ENCODE measurements around the gene TEDC2. TPM values are rescaled to one million over a fixed set of nuclear protein-coding genes. Genes with fewer than 3 reads are reported as not detected.

The TEDC2 gene
- total RNA-seq, 1 experiment from 2014 or later: 28.2 TPM

DNA sequence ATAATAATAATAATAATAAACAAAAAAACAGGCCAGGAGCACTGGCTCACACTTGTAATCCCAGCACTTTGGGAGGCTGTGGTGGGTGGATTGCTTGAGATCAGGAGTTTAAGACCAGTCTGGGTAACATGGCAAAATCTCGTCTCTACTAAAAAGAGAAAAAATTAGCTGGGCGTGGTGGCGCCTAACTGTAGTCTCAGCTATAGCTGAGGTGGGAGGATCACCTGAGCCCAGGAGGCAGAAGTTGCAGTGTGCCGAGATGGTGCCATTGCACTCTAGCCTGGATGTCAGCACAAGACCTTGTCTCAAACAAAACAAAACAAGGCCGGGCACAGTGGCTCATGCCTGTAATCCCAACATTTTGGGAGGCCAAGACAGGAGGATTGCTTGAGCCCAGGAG is 35.1 kb downstream of the TEDC2 start:
- H3K27ac Mint-ChIP-seq (ENCODE audit: unreplicated experiment): no peak overlapping the region
- no peaks in the 10 kb centered on the region for H3K9me3 Mint-ChIP-seq (ENCODE audit: low read depth, unreplicated experiment)
- intact Hi-C loops (cut with micrococcal nuclease; ENCODE audit: unreplicated experiment): no loop called here
- DNase-seq: no peak
- no peaks in the 10 kb centered on the region for H3K27me3 Mint-ChIP-seq (ENCODE audit: unreplicated experiment)
- no peaks in the 10 kb centered on the region for H3K36me3 Mint-ChIP-seq (ENCODE audit: insufficient read depth, unreplicated experiment)
- TF ChIP-seq, protein P1, sequence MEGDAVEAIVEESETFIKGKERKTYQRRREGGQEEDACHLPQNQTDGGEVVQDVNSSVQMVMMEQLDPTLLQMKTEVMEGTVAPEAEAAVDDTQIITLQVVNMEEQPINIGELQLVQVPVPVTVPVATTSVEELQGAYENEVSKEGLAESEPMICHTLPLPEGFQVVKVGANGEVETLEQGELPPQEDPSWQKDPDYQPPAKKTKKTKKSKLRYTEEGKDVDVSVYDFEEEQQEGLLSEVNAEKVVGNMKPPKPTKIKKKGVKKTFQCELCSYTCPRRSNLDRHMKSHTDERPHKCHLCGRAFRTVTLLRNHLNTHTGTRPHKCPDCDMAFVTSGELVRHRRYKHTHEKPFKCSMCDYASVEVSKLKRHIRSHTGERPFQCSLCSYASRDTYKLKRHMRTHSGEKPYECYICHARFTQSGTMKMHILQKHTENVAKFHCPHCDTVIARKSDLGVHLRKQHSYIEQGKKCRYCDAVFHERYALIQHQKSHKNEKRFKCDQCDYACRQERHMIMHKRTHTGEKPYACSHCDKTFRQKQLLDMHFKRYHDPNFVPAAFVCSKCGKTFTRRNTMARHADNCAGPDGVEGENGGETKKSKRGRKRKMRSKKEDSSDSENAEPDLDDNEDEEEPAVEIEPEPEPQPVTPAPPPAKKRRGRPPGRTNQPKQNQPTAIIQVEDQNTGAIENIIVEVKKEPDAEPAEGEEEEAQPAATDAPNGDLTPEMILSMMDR (IDR thresholded peaks at IDR 0.05; ENCODE audit: unreplicated experiment): no peak
- BruUV-seq (replicated peaks): no TSS peak
- CTCF ChIA-PET: interaction anchor here (0.7 kb wide), 1 partner anchor 109 kb away, joined by 3 read pairs; no protein-coding TSS in a partner anchor
- no peak overlapping the region for H3K4me3 Mint-ChIP-seq (ENCODE audit: low read depth, unreplicated experiment)
- H3K4me1 Mint-ChIP-seq (ENCODE audit: low read depth, unreplicated experiment): no peaks in the 10 kb centered on the region

DNA sequence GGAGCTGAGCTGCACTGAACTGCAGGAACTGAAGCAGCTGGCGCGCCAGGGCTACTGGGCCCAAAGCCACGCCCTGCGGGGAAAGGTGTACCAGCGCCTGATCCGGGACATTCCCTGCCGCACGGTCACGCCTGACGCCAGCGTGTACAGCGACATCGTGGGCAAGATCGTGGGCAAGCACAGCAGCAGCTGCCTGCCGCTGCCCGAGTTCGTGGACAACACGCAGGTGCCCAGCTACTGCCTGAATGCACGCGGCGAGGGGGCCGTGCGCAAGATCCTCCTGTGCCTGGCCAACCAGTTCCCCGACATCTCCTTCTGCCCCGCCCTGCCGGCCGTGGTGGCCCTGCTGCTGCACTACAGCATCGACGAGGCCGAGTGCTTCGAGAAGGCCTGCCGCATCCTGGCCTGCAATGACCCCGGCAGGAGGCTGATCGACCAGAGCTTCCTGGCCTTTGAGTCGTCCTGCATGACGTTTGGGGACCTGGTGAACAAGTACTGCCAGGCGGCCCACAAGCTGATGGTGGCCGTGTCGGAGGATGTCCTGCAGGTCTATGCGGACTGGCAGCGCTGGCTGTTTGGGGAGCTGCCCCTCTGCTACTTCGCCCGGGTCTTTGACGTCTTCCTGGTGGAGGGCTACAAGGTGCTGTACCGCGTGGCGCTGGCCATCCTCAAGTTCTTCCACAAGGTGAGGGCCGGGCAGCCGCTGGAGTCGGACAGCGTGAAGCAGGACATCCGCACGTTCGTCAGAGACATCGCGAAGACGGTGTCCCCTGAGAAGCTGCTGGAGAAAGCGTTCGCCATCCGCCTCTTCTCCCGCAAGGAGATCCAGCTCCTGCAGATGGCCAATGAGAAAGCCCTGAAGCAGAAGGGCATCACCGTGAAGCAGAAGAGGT is 36.6 kb downstream of the TEDC2 start:
- TF ChIP-seq, protein P1 (IDR thresholded peaks at IDR 0.05; ENCODE audit: unreplicated experiment): no peak
- Mint-ChIP-seq H3K4me1 (ENCODE audit: low read depth, unreplicated experiment) (no peaks in the 10 kb centered on the region), H3K4me3 (ENCODE audit: low read depth, unreplicated experiment) (no peak overlapping the region), H3K36me3 (ENCODE audit: insufficient read depth, unreplicated experiment) (no peaks in the 10 kb centered on the region), H3K9me3 (ENCODE audit: low read depth, unreplicated experiment) (no peaks in the 10 kb centered on the region), H3K27me3 (ENCODE audit: unreplicated experiment) (no peaks in the 10 kb centered on the region), H3K27ac (ENCODE audit: unreplicated experiment) (no peak overlapping the region)
- CTCF ChIA-PET: no interaction called here
- no TSS peak for BruUV-seq (replicated peaks)
- intact Hi-C loops (cut with micrococcal nuclease; ENCODE audit: unreplicated experiment): no loop called here
- no peak for DNase-seq

DNA sequence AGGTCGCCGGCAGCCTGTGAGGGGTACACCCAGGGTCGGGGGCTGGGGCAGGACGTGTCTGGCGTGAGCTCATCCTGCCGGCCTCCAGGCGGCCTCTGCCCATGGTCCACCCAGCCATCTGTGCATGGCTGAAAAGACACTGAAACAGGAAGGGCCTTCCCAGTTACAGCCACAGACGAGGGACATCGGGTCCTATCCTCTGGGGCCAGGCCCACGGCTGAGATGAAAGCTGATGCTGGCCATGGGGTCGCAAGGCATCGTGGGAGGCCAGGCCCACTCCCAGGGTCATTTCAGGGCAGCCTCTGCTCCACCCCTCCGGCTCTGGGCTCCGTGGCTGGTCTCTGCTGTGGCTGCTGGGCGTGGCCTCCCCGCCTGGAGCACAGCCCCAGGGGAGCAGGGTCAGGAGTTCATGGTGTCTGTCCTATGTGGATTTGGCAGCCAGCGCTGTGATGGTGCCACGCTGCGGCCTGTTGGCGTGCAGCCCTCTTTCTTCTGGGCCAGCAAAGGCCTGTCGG is 37.3 kb downstream of the TEDC2 start:
- no peak overlapping the region for H3K27ac Mint-ChIP-seq (ENCODE audit: unreplicated experiment)
- no peaks in the 10 kb centered on the region for H3K4me1 Mint-ChIP-seq (ENCODE audit: low read depth, unreplicated experiment)
- BruUV-seq (replicated peaks): no TSS peak
- no peaks in the 10 kb centered on the region for H3K9me3 Mint-ChIP-seq (ENCODE audit: low read depth, unreplicated experiment)
- TF ChIP-seq, protein P1 (IDR thresholded peaks at IDR 0.05; ENCODE audit: unreplicated experiment): no peak
- intact Hi-C loops (cut with micrococcal nuclease; ENCODE audit: unreplicated experiment): no loop called here
- H3K4me3 Mint-ChIP-seq (ENCODE audit: low read depth, unreplicated experiment): no peak overlapping the region
- peaks cover 5% of the 10 kb centered on the region for H3K36me3 Mint-ChIP-seq (ENCODE audit: insufficient read depth, unreplicated experiment)
- CTCF ChIA-PET: no interaction called here
- no peaks in the 10 kb centered on the region for H3K27me3 Mint-ChIP-seq (ENCODE audit: unreplicated experiment)
- DNase-seq: no peak

DNA sequence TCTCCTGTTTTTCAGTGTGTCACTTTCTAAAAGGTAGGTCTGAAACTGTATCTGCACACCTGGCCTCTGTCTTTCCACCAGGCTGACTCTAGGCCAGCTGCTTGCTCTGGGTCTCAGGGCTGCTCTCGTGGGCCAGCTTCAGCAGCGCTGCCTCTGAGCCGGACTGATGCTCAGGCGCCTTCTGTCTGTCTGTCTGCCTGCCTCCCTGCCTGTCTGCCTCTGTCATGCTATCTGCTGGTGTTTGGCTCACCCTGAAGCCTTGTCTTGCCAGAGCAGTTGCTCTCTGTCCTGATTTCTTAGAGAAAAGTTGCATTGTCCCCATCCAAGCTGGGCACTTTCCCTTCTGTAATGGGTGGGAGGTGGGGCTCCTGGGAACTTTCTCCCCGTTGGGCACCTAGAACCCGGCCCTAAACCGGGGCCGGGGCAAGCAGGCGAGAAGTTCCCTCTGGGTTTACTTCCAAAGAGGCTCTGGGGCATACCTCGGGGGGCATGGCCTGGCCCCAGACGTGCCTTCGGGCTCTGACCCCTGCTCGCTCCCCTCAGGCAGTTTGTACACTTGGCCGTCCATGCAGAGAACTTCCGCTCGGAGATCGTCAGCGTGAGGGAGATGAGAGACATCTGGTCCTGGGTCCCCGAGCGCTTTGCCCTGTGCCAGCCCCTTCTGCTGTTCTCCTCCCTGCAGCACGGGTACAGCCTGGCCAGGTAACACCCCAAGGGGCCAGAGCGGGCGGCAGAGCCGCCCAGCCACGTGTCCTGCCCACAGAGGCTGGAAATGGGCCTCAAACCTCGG is 38.0 kb downstream of the TEDC2 start:
- Mint-ChIP-seq H3K9me3 (ENCODE audit: low read depth, unreplicated experiment) (no peaks in the 10 kb centered on the region), H3K27ac (ENCODE audit: unreplicated experiment) (no peak overlapping the region), H3K27me3 (ENCODE audit: unreplicated experiment) (no peaks in the 10 kb centered on the region), H3K36me3 (ENCODE audit: insufficient read depth, unreplicated experiment) (peaks cover 6% of the 10 kb centered on the region), H3K4me1 (ENCODE audit: low read depth, unreplicated experiment) (no peaks in the 10 kb centered on the region), H3K4me3 (ENCODE audit: low read depth, unreplicated experiment) (no peak overlapping the region)
- TF ChIP-seq, protein P1 (IDR thresholded peaks at IDR 0.05; ENCODE audit: unreplicated experiment): no peak
- no TSS peak for BruUV-seq (replicated peaks)
- CTCF ChIA-PET: no interaction called here
- intact Hi-C loops (cut with micrococcal nuclease; ENCODE audit: unreplicated experiment): no loop called here
- DNase-seq: no peak

Data from Calu3 (cell line).